ENCODE data around the gene MAPT.

DNA sequence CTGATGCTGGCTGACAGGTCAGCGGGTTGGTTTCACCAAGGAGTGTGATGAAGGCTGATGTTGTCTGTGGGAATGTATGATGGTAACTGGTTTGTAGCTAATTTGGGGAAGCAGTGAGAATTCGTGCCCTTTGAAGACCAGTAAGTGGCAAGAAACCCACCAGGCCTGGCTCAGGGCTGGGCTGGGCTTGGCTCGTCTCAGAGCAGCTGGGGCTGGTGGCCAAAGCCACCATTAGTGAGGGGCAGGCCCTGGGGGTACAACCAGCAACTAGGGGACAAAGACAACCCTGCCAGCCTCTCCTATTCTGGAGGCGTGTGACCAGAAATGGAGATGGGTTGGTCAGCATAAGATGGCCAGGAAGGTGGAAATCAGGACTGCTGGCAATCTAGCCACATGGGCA, 91.7 kb downstream of the MAPT start:
- TF ChIP-seq POLR2A (IDR thresholded peaks at IDR 0.05; ENCODE audit: low read depth, low read length) (no peak), TAF1 (IDR thresholded peaks at IDR 0.05; ENCODE audit: borderline replicate concordance, low read depth, low read length) (no peak)
